H9 (cell line): ENCODE measurements around the gene BPIFB6. TPM values are rescaled to one million over a fixed set of nuclear protein-coding genes. Genes with fewer than 3 reads are reported as not detected.

Source experiments
- DNase-seq: peaks from one replicate; pipeline ENCODE4 v3.0.0-alpha.2; 2017
- H2AFZ ChIP-seq: one replicate; pipeline ENCODE4 v1.6.1; 2013; ENCODE audit warnings: mild to moderate bottlenecking, low read length, control low read depth, moderate library complexity
- H2AK5ac ChIP-seq: 2 replicates; pipeline ENCODE4 v1.6.1; 2013; ENCODE audit warnings: low read length, control low read depth, mixed read lengths; ENCODE audit not compliant: insufficient read length
- H2BK120ac ChIP-seq: one replicate; pipeline ENCODE4 v1.6.1; 2013; ENCODE audit warnings: low read depth, mild to moderate bottlenecking, low read length, control low read depth, inconsistent platforms; ENCODE audit not compliant: poor library complexity, severe bottlenecking
- H2BK12ac ChIP-seq: 2 replicates; pipeline ENCODE4 v1.6.1; 2013; ENCODE audit warnings: low read length, control low read depth, mixed read lengths, low read depth; ENCODE audit not compliant: insufficient read length
- H2BK15ac ChIP-seq: 2 replicates; pipeline ENCODE4 v1.6.1; 2013; ENCODE audit warnings: low read depth, low read length, control low read depth
- H2BK20ac ChIP-seq: one replicate; pipeline ENCODE4 v1.6.1; 2013; ENCODE audit warnings: low read depth, mild to moderate bottlenecking, low read length, control low read depth, inconsistent platforms; ENCODE audit not compliant: poor library complexity, severe bottlenecking
- H2BK5ac ChIP-seq: 2 replicates; pipeline ENCODE4 v1.6.1; 2013; ENCODE audit warnings: low read length, control low read depth, mixed read lengths; ENCODE audit not compliant: insufficient read length
- H3K14ac ChIP-seq: 2 replicates; pipeline ENCODE4 v1.6.1; 2013; ENCODE audit warnings: low read length, control low read depth; ENCODE audit not compliant: insufficient read depth
- H3K18ac ChIP-seq: 2 replicates; pipeline ENCODE4 v1.6.1; 2013; ENCODE audit warnings: low read depth, mild to moderate bottlenecking, mixed read lengths, low read length, control low read depth; ENCODE audit not compliant: insufficient read length
- H3K23ac ChIP-seq: 2 replicates; pipeline ENCODE4 v1.6.1; 2013; ENCODE audit warnings: low read length, control low read depth, mixed read lengths, low read depth; ENCODE audit not compliant: insufficient read length
- H3K23me2 ChIP-seq: 2 replicates; pipeline ENCODE4 v1.6.1; 2013; ENCODE audit warnings: low read depth, mild to moderate bottlenecking, mixed read lengths, low read length, control low read depth; ENCODE audit not compliant: insufficient read length, poor library complexity, severe bottlenecking
- H3K27ac ChIP-seq: 2 replicates; pipeline ENCODE4 v1.5.1; 2013; ENCODE audit warnings: low read length, control low read depth, mixed read lengths, low read depth; ENCODE audit not compliant: insufficient read length
- H3K27me3 ChIP-seq: 2 replicates; pipeline ENCODE4 v1.6.1; 2013; ENCODE audit warnings: low read length, control low read depth, inconsistent platforms; ENCODE audit not compliant: insufficient read depth
- H3K4ac ChIP-seq: 2 replicates; pipeline ENCODE4 v1.6.1; 2013; ENCODE audit warnings: low read depth, mild to moderate bottlenecking, control low read depth, inconsistent platforms, low read length, moderate library complexity
- H3K4me1 ChIP-seq: 2 replicates; pipeline ENCODE4 v1.6.1; 2013; ENCODE audit warnings: low read length, control low read depth, inconsistent platforms; ENCODE audit not compliant: insufficient read depth
- H3K4me2 ChIP-seq: 2 replicates; pipeline ENCODE4 v1.6.1; 2013; ENCODE audit warnings: low read length, control low read depth, mixed read lengths; ENCODE audit not compliant: insufficient read length, insufficient read depth
- H3K56ac ChIP-seq: 2 replicates; pipeline ENCODE4 v1.6.1; 2013; ENCODE audit warnings: low read depth, mild to moderate bottlenecking, mixed read lengths, low read length, control low read depth; ENCODE audit not compliant: insufficient read length
- H3K79me1 ChIP-seq: 2 replicates; pipeline ENCODE4 v1.6.1; 2013; ENCODE audit warnings: low read depth, mild to moderate bottlenecking, moderate library complexity, low read length, control low read depth, inconsistent platforms; ENCODE audit not compliant: insufficient read depth, poor library complexity, severe bottlenecking
- H3K79me2 ChIP-seq: 2 replicates; pipeline ENCODE4 v1.6.1; 2013; ENCODE audit warnings: low read length, control low read depth, inconsistent platforms; ENCODE audit not compliant: insufficient read depth
- H3K9ac ChIP-seq: 2 replicates; pipeline ENCODE4 v1.6.1; 2013; ENCODE audit warnings: low read length, control low read depth, mixed read lengths; ENCODE audit not compliant: insufficient read length; ENCODE audit errors: extremely low read depth
- H3K9me3 ChIP-seq: one replicate; pipeline ENCODE4 v1.6.1; 2013; ENCODE audit warnings: low read depth, low read length, inconsistent platforms; ENCODE audit not compliant: control insufficient read depth
- H3T11ph ChIP-seq: one replicate; pipeline ENCODE4 v1.6.1; 2013; ENCODE audit warnings: mild to moderate bottlenecking, low read length, control low read depth, inconsistent platforms
- H4K20me1 ChIP-seq: one replicate; pipeline ENCODE4 v1.6.1; 2013; ENCODE audit not compliant: control insufficient read depth, insufficient read length, insufficient read depth
- H4K5ac ChIP-seq: 2 replicates; pipeline ENCODE4 v1.6.1; 2013; ENCODE audit warnings: low read depth, mild to moderate bottlenecking, mixed read lengths, low read length, control low read depth; ENCODE audit not compliant: insufficient read length
- H4K8ac ChIP-seq: replicated peaks from 2 replicates; pipeline ENCODE4 v1.6.1; 2013; ENCODE audit warnings: low read length, control low read depth, mixed read lengths, low read depth; ENCODE audit not compliant: insufficient read length
- H4K91ac ChIP-seq: 2 replicates; pipeline ENCODE4 v1.6.1; 2013; ENCODE audit warnings: low read depth, mild to moderate bottlenecking, moderate library complexity, mixed read lengths, low read length, control low read depth; ENCODE audit not compliant: insufficient read length
- H3K27ac Mint-ChIP-seq, 3 experiments: 2 replicates in 2 of 3; 3 replicates in 1 of 3; pipeline ENCODE4 v1.8.0; 2020 to 2021; ENCODE audit warnings: mixed read lengths in 3 of 3, mild to moderate bottlenecking in 1 of 3, moderate library complexity in 1 of 3
- H3K27me3 Mint-ChIP-seq: 2 replicates; pipeline ENCODE4 v1.8.0; 2021; ENCODE audit warnings: low read depth, mild to moderate bottlenecking, moderate library complexity, mixed read lengths
- H3K36me3 Mint-ChIP-seq, 3 experiments: 2 replicates in 2 of 3; 3 replicates in 1 of 3; pipeline ENCODE4 v1.8.0; 2020 to 2021; ENCODE audit warnings: low read depth in 3 of 3, mixed read lengths in 3 of 3; ENCODE audit not compliant: insufficient read depth in 1 of 3
- H3K4me1 Mint-ChIP-seq, 2 experiments: 2 replicates each; pipeline ENCODE4 v1.8.0; 2020; ENCODE audit warnings: mixed read lengths in 2 of 2
- H3K4me3 Mint-ChIP-seq, 2 experiments: 2 replicates in 1 of 2; 3 replicates in 1 of 2; pipeline ENCODE4 v1.8.0; 2020 to 2021; ENCODE audit warnings: mild to moderate bottlenecking in 2 of 2, mixed read lengths in 2 of 2, moderate library complexity in 1 of 2
- H3K9me3 Mint-ChIP-seq, 2 experiments: 2 replicates in 1 of 2; 3 replicates in 1 of 2; pipeline ENCODE4 v1.8.0; 2020; ENCODE audit warnings: mild to moderate bottlenecking in 2 of 2, mixed read lengths in 2 of 2, moderate library complexity in 1 of 2
- CTCF ChIP-seq: fragments of 200-600 bp; sonication (generic); conservative IDR thresholded peaks from 3 replicates; pipeline ENCODE4 v1.8.0; 2021; ENCODE audit warnings: antibody characterized with exemption, mild to moderate bottlenecking
- WGBS: extraction: QIAGEN DNeasy Blood & Tissue Kit; methylation state at CpG from one replicate; pipeline ENCODE4 v1.1.7; 2013; ENCODE audit warnings: missing lambda C conversion rate, low lambda C conversion rate, mixed read lengths; ENCODE audit not compliant: insufficient read length; ENCODE audit errors: extremely low coverage; 5-methylcytosine and 5-hydroxymethylcytosine counted together
- total RNA-seq: library from RNA; stranded (reverse); gene quantifications from 2 replicates; pipeline ENCODE4 v1.2.1, GENCODE V29; 2021

BPIFB6 gene
- total RNA-seq, 1 experiment from 2014 or later = not detected

- H3K14ac ChIP-seq = no peak overlapping the region
- no peak overlapping the region for H3K23ac ChIP-seq
- Mint-ChIP-seq H3K9me3 (no peaks in the 10 kb centered on the region), H3K4me3 (no peak overlapping the region), H3K4me1 (peaks cover 5 to 6% of the 10 kb centered on the region in 2 experiments; a peak in 1 of 4 replicates), H3K27me3 (peaks cover 2% of the 10 kb centered on the region), H3K27ac (no peak overlapping the region), H3K36me3 (no peaks in the 10 kb centered on the region)
- H3K18ac ChIP-seq = no peak overlapping the region
- no peaks in the 10 kb centered on the region for H3K79me2 ChIP-seq
- no peak overlapping the region for H2BK20ac ChIP-seq
- H3K9ac ChIP-seq = no peak overlapping the region
- no peak overlapping the region for H4K91ac ChIP-seq
- DNase-seq = no peak
- no peak overlapping the region for H2BK12ac ChIP-seq
- no peaks in the 10 kb centered on the region for H4K20me1 ChIP-seq
- H3K9me3 ChIP-seq = no peaks in the 10 kb centered on the region
- no peaks in the 10 kb centered on the region for H3K79me1 ChIP-seq
- H3K27me3 ChIP-seq = no peaks in the 10 kb centered on the region
- no peak overlapping the region for H2BK5ac ChIP-seq
- WGBS = no CpG with 5 or more reads among the region's 7 CpGs
- H2AK5ac ChIP-seq = no peak overlapping the region
- TF ChIP-seq CTCF = no peak
- H3K4ac ChIP-seq = no peak overlapping the region
- H3K4me2 ChIP-seq = no peak overlapping the region
- no peak overlapping the region for H2BK15ac ChIP-seq
- H3T11ph ChIP-seq = no peak overlapping the region
- H3K56ac ChIP-seq = no peak overlapping the region
- H3K23me2 ChIP-seq = no peaks in the 10 kb centered on the region
- no peak overlapping the region for H2BK120ac ChIP-seq
- H3K4me1 ChIP-seq = no peaks in the 10 kb centered on the region
- no peak overlapping the region for H3K27ac ChIP-seq
- no peak overlapping the region for H2AFZ ChIP-seq
- H4K5ac ChIP-seq = no peak overlapping the region
- no peak overlapping the region for H4K8ac ChIP-seq
Observed at GRCh38 chr20:32984196-32984595, 47.3 kb upstream of the BPIFB6 start.
